HG03575 (cell line): ENCODE results near the gene BAG1.
A peak's percentile ranks its signal among the peaks of the same experiment; 100 is the strongest.

ENCODE experiments used
- ATAC-seq: cut with Tn5 transposase; IDR thresholded peaks from one replicate; pipeline ENCODE4 v1.9.1; 2021; ENCODE audit not compliant: unreplicated experiment, insufficient number of reproducible peaks, low FRiP score; ENCODE audit errors: extremely low read depth

BAG1 gene

DNA sequence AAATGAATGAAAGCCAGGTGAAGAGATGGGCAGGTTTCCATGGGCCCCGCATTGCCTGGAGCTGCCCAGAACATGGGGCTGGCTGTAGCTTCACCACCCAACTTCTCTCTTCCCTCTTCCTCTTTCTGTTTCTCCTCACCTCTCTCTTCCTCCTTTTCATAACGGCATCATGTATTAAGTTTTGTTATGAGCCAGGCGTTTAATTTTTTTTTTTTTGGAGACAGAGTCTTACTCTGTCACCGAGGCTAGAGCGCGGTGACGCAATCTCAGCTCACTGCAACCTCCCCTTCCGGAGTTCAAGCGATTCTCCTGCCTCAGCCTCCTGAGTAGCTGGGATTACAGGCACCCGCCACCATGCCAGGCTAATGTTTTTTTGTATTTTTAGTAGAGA is 37.5 kb downstream of the BAG1 start:
- no peak for ATAC-seq

DNA sequence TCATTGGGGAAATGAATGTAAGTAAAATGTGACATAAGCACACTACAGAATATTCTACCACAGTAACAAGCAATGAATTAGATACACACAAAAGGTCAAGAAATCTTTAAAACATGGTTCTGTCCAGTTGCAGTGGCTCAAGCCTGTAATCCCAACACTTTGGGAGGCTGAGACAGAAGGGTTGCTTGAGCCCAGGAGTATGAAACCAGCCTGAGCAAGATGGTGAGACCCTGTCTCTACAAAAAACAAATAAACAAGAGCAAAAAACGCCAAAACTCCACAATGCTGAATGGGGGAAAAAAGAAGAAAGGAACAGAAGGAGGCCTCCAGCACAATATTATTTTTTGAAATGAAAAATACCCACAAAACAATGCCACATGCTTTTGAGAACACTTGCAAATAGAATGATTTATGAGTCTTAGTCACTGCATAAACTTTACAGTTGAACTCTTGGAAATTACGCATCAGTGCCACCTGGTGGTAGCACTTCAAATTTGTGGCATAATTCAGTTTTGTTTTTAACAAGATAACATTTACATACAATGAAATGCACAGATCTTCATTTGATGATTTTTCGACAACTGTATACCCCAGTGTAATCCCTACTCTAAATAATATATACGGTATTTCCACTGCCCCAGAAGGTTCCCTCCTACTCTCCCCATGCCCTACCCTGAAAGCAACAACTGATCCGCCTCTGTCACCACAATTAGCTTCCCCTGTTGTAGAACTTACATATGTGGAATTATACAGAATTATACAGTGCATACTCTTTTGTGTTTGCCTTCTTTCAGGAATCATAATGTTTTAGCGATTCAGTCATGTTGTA is 39.0 kb downstream of the BAG1 start:
- ATAC-seq: no peak

DNA sequence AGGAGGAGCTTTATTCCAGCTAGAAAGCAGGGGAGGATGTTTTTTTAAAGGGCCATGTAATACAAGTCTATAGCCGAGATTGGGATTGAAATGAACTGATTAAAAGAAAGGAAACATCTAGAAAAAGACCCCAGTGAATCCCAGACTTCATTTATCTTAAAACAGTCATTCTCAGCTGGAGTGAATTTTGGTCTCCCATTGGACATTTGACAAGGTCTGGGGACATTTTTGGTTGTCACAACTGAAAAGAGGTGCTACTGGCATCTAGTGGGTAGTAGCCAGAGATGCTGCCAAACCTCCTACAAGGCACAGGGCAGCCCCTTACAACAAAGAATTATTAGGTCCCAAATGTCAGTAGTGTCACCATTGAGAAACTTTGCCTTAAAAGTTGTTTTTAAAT is 40.8 kb downstream of the BAG1 start:
- no peak for ATAC-seq

DNA sequence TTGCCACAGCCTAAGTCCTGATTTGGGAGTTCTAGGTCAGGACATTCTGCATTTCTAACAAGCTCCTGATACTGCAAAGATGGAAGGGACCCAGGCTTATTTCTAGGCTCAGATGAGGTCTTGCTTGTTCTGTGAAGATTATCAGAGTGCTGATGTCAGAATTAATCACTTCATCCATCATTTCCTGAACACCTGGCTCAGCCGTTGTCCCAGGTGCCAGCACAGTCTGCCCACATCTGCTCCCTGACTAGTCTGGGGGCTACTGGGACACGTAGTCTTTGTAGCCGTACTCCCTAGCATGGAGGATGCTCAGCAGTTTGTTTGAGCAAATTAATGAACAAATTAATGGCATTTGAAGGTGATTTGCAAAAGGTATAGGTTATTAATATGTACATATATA is 42.5 kb downstream of the BAG1 start:
- ATAC-seq: no peak

DNA sequence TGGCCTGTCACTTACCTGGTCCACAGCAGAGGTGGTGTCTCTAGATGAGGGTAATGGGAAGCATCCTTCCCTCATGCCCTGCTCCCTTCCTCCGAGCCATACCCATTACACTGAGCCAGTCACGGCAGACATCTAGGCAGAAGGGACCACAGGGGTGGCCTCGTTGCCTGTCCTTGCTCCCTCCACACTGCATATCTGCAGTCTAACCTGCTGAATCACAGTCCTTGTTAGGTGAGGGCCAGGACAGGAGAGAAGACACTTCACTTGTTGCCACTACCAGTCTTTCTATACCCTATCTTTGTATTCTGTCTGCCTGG is 43.0 kb downstream of the BAG1 start:
- no peak for ATAC-seq

DNA sequence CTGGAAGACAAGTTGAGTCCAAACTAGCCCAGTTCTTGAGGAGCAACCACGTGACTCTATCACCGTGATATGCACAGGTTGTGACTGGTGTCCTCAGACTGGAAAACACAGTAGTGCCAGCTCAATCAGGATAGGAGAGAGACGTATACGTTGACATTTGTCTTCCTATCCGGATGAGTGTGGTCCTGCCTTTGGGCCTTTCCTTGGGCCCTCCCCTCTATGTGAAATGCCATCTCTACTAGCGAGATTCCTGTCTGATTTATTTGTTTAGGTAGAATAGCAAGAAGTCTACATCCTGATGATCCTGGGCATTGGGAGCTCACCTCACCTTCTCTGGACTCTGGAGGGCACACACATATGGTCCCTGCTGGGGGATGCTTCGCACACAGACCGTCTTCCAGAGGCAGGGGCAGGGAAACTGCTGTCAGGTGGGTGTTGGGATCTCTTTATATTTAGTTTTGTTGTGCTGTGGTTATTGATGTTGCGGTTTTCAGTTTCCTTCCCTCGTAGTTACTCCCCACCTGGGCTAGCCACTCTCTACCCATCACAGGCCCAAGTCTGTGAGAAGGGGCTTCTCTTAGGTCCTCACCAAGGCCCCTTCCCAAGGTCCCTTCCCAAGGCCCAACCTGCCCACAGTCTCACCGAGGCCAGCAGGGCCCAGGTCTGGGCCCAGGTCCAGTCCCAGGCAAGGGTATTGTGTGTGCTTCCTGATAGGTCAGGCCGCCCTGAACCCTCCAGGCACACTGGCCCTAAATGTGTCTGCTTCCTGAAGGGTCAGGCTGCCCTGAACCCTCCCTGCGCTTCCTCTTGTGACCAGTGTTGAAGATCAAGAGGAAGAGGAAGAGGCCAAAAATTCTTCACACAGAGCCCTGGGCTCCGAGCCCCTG is 43.6 kb downstream of the BAG1 start:
- no peak for ATAC-seq

DNA sequence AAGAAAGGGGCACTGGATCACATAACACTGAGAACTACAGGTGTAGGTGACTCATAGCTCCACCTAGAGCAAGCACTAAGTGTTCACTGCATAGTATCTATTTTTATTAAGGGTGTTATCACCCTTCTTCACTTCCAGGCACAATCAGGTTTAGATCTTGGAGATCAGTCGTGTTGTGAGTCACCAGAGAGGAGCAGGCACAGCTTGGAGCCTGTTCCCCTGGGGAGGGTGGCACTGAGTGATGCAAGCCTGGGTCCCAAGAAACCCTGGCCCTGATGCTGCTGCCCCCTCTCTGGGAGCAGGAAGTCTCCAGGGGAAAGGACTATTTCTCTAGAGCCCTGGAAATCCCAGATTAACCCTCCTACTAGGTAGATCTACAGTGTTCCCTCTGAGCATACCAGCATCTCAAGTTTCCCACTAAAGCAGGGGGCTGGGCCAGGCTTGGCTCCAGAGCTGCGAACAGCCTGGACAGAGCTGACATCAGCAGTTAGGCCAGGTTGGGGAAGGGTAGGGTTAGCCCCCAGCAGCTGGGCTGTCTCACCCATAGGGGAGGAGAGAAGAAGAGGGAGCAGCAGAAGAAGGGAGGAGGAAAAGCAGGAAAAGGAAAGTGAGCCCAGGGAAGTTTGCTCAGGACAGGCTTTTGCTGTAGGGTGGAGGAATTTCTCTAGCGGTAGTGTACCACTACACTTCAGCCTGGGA is 52.7 kb downstream of the BAG1 start:
- ATAC-seq: no peak

DNA sequence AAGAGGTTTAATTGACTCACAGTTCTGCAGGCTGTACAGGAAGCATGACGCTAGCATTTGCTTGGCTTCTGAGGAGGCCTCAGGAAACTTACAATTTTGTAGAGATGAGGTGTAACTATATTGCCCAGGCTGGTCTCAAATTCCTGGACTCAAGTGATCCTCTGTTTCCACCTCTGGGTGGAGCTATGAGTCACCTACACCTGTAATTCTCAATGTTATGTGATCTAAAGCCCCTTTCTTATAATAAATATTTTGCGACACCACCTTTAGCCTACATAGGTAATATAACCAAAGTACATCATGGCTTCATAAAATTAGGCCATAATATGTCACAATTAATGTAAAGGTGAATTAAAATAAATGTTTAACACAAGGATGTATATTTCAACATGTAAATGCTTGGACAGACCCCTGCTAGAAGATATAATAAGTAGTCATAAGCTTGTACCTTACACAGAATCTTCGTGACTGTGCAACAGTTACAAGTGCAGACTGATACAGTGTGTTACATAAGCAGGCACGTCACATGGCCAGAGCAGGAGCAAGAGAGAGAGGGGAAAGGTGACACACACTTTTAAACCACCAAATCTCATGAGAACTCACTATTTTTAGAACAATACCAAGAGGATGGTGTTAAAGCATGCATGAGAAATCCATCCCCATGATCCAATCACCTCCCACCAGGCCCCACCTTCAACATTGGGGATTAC is 54.3 kb downstream of the BAG1 start:
- ATAC-seq: no peak

DNA sequence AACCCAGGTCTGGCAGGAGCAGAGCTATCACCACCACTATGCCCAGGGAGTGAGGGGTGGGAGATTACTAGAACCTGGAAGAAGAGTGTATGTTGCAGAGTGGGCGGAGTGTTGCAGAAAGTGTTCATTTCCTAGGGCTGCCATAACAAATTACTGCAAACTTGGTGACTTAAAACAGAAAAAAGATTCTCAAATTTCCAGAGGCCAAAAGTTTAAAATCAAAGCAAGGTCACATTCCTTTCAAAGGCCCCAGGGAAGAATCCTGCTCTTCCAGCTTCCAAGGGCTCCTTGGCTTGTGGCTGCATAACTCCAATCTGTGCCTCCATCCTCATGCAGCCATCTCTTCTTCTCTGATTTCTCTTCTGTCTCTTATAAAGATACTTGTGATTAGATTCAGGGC is 55.1 kb downstream of the BAG1 start:
- ATAC-seq: no peak

DNA sequence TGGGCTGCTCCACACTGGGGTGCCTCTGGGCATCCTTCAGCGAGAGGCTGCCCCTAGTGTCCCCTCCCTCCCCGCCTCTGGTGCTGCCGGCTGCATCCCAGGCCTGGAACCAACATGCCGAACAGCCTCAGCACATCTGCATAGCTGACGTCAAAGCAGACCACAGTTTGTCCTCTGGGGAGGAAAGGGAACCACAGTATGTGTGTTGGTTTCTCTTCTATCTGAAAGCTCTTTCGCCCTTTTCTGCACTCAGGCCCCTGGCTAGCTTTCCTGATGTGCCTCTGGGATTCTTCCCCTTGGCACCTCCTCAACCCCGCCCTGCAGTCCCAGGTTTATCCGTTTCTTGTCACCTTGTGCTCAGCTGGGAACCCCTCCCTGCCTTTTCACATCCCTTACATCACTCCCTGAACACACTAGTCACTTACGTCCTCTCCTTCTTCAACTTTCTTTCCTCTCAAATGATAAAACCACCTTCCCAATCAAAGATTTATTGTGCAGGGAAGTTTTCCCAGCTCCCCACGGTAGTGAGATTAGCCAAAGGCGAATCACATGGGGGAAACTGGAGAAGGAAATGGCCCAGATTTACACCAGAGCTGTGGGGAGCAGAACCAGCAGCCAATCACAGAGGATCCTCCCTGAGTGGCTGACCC is 61.8 kb downstream of the BAG1 start:
- ATAC-seq: peak; percentile 95
